Islet of Langerhans (tissue), 1 donor: ENCODE results near the gene PCDHGB5.
"Not testable (repeated sequence)": the region's sequence is repeated elsewhere in the genome, so short reads cannot be mapped to it uniquely, and the experiment has no call there.

ENCODE experiments used
- FAIRE-seq: peaks from one replicate; lab custom pipeline; 2011; peaks lifted over from hg19 to GRCh38; lab: Jason Lieb, UNC

The PCDHGB5 gene

DNA sequence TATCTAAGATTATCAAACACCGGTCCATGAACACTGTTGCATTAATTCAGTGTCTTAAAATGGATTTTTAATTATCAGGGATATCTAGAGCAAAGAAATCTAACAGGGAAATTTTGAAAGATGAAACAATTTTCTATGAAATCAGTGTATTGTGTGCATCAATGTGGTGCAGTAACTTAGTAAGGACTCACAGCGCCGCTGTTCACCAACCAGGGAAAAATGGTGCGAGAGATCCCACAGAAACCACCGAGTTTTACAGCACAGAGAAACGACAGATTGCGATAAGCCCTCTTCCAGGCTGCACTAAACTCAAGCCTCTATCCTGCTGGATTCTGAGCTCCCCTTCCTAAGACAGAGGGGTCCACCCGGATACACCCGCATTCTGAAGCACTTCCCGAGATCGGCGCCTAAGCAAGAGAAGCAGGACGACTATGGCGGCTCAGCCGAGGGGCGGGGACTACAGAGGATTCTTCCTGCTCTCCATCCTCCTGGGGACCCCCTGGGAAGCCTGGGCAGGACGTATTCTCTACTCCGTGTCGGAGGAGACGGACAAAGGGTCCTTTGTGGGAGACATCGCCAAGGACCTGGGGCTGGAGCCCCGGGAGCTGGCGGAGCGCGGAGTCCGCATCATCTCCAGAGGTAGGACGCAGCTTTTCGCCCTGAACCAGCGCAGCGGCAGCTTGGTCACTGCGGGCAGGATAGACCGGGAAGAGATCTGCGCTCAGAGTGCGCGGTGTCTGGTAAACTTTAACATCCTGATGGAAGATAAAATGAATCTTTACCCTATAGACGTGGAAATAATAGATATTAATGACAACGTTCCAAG, 15.1 kb upstream of the PCDHGB5 start, which contains the start of gene PCDHGA7:
TSS of gene PCDHGA7 (plus strand) at position 274 of the 826 bp plus-strand sequence. CDS start at position 432, 158 bp downstream.
- no peak for FAIRE-seq

- no peak for FAIRE-seq
Measured at GRCh38 chr5:141383345-141383744, 14.4 kb upstream of the PCDHGB5 start.

DNA sequence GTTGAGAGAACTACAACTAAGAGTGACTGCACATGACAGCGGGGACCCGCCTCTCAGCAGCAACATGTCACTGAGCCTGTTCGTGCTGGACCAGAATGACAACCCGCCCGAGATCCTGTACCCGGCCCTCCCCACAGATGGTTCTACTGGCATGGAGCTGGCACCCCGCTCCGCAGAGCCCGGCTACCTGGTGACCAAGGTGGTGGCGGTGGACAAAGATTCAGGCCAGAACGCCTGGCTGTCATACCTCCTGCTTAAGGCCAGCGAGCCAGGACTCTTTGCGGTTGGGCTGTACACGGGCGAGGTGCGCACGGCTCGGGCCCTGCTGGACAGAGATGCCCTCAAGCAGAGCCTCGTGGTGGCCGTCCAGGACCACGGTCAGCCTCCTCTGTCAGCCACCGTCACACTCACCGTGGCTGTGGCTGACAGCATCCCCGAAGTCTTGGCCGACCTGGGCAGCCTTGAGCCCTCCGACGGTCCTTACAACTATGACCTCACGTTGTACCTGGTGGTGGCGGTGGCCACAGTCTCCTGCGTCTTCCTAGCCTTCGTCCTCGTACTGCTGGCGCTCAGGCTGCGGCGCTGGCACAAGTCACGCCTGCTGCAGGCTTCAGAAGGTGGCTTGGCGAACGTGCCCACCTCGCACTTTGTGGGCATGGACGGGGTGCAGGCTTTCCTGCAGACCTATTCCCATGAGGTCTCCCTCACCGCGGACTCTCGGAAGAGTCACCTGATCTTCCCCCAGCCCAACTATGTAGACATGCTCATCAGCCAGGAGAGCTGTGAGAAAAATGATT, 13.1 kb upstream of the PCDHGB5 start:
- FAIRE-seq, result no peak

DNA sequence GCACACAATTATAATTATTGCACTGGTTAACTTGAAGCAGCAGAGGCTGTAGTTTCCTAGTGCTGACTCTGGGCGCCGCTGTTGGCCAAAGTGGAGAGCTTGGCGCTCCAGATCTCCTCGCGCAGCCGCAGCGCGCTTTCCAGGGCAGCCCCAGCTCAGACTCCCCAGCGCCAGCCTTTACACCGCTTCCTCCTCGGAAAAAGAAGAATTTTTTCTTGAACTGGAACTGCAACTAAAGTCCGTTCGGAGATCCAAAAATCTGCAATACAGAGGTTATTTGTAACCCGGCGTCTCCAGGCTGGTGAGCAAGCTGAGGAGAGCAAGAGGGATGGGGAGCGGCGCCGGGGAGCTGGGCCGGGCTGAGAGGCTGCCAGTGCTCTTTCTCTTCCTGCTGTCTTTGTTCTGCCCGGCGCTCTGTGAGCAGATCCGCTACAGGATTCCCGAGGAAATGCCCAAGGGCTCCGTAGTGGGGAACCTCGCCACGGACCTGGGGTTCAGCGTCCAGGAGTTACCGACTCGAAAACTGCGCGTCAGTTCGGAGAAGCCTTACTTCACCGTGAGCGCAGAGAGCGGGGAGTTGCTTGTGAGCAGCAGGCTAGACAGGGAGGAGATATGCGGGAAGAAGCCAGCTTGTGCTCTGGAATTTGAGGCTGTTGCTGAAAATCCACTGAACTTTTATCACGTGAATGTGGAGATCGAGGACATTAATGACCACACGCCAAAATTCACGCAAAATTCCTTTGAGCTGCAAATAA, 10.0 kb upstream of the PCDHGB5 start, which contains the start of gene PCDHGB4:
TSS of gene PCDHGB4 (plus strand) at position 142 of the 755 bp plus-strand sequence. CDS start at position 329, 187 bp downstream.
- not testable (repeated sequence) for FAIRE-seq

DNA sequence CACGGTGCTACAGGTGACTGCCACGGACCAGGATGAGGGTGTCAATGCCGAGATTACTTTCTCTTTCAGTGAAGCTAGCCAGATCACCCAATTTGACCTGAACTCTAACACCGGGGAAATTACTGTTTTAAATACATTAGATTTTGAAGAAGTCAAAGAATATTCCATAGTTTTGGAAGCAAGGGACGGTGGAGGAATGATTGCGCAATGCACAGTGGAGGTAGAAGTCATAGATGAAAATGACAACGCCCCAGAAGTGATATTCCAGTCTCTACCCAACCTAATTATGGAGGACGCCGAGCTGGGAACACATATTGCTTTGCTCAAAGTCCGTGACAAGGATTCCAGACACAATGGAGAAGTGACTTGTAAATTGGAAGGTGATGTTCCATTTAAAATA, 9.1 kb upstream of the PCDHGB5 start:
- FAIRE-seq, result no peak

DNA sequence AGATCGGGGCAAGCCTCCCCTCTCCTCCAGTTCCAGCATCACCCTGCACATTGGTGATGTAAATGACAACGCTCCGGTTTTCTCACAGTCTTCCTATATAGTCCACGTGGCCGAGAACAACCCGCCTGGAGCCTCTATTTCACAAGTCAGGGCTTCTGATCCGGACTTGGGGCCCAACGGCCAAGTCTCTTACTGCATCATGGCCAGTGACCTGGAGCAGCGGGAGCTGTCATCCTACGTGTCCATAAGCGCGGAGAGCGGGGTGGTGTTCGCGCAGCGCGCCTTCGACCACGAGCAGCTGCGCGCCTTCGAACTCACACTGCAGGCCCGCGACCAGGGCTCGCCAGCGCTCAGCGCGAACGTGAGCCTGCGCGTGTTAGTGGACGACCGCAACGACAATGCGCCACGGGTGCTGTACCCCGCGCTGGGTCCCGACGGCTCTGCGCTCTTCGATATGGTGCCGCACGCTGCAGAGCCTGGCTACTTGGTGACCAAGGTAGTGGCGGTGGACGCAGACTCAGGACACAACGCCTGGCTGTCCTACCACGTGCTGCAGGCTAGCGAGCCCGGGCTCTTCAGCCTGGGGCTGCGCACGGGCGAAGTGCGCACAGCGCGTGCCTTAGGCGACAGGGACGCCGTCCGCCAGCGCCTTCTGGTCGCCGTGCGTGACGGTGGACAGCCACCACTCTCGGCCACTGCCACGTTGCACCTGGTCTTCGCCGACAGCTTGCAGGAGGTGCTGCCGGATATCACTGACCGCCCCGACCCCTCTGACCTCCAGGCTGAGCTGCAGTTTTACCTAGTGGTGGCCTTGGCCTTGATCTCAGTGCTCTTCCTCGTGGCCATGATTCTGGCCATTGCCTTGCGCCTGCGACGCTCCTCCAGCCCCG, 8.3 kb upstream of the PCDHGB5 start:
- no peak for FAIRE-seq

DNA sequence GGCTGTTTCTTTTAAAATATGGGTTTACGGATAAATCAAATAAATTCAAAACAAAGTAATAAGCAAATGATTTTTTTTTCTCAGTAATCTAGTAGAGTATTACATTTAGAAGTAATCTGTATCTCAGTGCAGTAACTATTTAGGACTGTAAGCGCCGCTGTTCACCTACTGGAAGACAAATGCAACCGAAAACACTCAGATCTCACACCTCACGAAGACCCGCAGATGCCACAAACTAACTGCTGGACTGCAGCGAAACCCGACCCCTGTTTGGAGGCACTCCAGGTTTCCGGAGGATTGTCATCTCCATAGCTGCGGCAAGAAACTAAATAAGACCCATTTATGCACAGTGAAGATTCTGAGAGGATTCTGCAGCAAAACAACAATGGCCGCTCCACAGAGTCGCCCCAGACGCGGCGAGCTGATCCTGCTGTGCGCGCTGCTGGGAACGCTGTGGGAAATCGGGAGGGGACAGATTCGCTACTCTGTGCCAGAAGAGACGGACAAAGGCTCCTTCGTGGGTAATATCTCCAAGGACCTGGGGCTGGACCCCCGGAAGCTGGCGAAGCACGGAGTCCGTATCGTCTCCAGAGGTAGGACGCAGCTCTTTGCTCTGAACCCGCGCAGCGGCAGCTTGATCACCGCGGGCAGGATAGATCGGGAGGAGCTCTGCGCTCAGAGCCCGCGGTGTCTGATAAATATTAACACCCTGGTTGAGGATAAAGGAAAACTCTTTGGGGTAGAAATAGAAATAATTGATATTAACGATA, 5.1 kb upstream of the PCDHGB5 start, which contains the start of gene PCDHGA8:
TSS of gene PCDHGA8 (plus strand) at position 205 of the 770 bp plus-strand sequence. CDS start at position 386, 181 bp downstream.
- no peak for FAIRE-seq

DNA sequence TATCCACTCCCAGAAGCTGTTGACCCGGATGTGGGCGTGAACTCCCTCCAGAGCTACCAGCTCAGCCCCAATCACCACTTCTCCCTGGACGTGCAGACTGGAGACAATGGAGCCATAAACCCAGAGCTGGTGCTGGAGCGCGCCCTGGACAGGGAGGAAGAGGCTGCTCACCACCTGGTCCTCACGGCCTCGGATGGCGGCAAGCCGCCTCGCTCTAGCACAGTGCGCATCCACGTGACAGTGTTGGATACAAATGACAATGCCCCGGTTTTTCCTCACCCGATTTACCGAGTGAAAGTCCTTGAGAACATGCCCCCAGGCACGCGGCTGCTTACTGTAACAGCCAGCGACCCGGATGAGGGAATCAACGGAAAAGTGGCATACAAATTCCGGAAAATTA, 4.5 kb upstream of the PCDHGB5 start:
- FAIRE-seq, result no peak

GRCh38 chr5:141394401-141395187, 3.2 kb upstream of the PCDHGB5 start:
- FAIRE-seq, result not testable (repeated sequence)

- no peak for FAIRE-seq
Measured at GRCh38 chr5:141398608-141399007, 861 bp downstream of the PCDHGB5 start.

DNA sequence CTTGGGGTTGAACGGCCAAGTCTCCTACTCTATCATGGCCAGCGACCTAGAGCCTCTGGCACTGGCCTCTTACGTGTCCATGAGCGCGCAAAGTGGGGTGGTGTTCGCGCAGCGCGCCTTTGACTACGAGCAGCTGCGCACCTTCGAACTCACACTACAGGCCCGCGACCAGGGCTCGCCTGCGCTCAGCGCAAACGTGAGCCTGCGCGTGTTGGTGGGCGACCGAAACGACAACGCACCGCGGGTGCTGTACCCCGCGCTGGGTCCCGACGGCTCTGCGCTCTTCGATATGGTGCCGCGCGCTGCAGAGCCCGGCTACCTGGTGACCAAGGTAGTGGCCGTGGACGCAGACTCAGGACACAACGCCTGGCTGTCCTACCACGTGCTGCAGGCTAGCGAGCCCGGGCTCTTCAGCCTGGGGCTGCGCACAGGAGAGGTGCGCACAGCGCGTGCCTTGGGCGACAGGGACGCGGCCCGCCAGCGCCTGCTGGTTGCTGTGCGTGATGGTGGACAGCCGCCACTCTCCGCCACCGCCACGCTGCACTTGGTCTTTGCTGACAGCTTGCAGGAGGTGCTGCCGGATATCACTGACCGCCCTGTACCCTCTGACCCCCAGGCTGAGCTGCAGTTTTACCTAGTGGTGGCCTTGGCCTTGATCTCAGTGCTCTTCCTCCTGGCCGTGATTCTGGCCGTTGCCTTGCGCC, 2.0 kb downstream of the PCDHGB5 start:
- FAIRE-seq, result no peak

GRCh38 chr5:141402553-141403243, 5.0 kb downstream of the PCDHGB5 start, which contains the start of gene PCDHGA9:
PCDHGA9 (plus strand) TSS chr5:141402778; CDS start chr5:141402953, 175 bp downstream.
- FAIRE-seq, result no peak

DNA sequence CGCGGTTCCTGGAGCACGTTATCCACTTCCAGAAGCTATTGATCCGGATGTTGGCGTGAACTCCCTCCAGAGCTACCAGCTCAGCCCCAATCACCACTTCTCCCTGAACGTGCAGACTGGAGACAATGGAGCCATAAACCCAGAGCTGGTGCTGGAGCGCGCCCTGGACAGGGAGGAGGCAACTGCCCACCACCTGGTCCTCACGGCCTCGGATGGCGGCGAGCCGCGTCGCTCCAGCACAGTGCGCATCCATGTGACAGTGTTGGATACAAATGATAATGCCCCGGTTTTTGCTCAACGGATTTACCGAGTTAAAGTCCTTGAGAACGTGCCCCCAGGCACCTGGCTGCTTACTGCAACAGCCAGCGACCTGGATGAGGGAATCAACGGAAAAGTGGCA, 5.6 kb downstream of the PCDHGB5 start:
- no peak for FAIRE-seq

DNA sequence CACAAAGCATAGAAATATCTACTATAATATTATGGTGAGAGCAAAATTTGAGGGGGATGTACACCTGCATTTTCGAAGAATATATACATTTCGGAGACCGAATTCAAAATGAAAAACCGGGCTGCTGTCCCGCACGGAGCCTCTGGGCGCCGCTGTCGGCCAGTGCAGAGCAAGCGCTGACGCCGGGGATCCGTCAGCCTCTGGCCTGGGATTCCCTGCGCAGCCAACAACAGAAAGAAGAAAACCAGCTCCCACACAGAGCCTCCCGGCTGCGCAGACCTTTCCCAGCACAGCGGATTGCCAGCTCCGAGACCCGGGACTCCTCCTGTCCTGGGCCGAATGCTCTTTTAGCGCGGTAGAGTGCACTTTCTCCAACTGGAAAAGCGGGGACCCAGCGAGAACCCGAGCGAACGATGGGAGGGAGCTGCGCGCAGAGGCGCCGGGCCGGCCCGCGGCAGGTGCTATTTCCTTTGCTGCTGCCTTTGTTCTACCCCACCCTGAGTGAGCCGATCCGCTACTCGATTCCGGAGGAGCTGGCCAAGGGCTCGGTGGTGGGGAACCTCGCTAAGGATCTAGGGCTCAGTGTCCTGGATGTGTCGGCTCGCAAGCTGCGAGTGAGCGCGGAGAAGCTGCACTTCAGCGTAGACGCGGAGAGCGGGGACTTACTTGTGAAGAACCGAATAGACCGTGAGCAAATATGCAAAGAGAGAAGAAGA, 10.2 kb downstream of the PCDHGB5 start, which contains the start of gene PCDHGB6:
TSS of gene PCDHGB6 (plus strand) at position 232 of the 716 bp plus-strand sequence. CDS start at position 414, 182 bp downstream.
- not testable (repeated sequence) for FAIRE-seq

- no peak for FAIRE-seq
Measured at GRCh38 chr5:141409598-141410306, 12.0 kb downstream of the PCDHGB5 start.

DNA sequence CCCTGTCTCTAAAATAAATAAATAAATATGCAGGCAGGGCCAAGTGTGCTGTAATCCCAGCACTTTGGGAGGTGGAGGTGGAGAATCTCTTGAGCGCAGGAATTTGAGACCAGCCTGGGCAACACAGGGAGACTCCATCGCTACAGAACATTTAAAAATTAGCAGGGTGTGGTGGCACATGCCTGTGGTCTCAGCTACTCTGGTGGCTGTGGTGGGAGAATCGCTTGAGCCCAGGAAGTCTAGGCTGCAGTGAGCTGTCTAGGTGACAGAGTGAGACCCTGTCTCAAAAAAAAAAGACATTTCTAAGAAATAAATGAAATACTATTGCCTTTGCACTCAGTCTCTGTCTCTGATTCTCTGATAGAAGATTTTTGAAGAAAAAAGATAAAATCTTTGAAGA, 13.8 kb downstream of the PCDHGB5 start:
- FAIRE-seq, result no peak
